ACC112 (cell line): ENCODE measurements around the gene CREB3L2.

Experiments used
- H2AFZ ChIP-seq: fragments of 200-600 bp; sonication (generic); one replicate; pipeline ENCODE4 v1.6.0; 2017; ENCODE audit warnings: antibody characterized with exemption, low read length; ENCODE audit not compliant: unreplicated experiment
- H3K27ac ChIP-seq: fragments of 200-600 bp; sonication (generic); 2 replicates; pipeline ENCODE4 v1.5.1; 2014; ENCODE audit warnings: low read depth, mild to moderate bottlenecking, antibody characterized with exemption, low read length, moderate library complexity
- H3K27me3 ChIP-seq: fragments of 200-600 bp; sonication (generic); 2 replicates; pipeline ENCODE4 v1.6.1; 2014; ENCODE audit warnings: mild to moderate bottlenecking, antibody characterized with exemption, low read length, moderate library complexity, mixed read lengths; ENCODE audit not compliant: insufficient read depth
- H3K36me3 ChIP-seq: fragments of 200-600 bp; sonication (generic); 2 replicates; pipeline ENCODE4 v1.6.1; 2016; ENCODE audit warnings: mild to moderate bottlenecking, antibody characterized with exemption, low read length, moderate library complexity, mixed read lengths; ENCODE audit not compliant: insufficient read depth
- H3K4me1 ChIP-seq: fragments of 200-600 bp; sonication (generic); one replicate; pipeline ENCODE4 v1.6.1; 2016; ENCODE audit warnings: low read length, mixed read lengths; ENCODE audit not compliant: insufficient read depth, unreplicated experiment, control insufficient read depth
- H3K4me3 ChIP-seq: fragments of 200-600 bp; sonication (generic); 2 replicates; pipeline ENCODE4 v1.5.1; 2014; ENCODE audit warnings: mild to moderate bottlenecking, low read depth, low read length
- H3K79me2 ChIP-seq: fragments of 200-600 bp; sonication (generic); one replicate; pipeline ENCODE4 v1.6.0; 2016; ENCODE audit warnings: low read length; ENCODE audit not compliant: control insufficient read depth, unreplicated experiment, insufficient read depth

CREB3L2 gene

DNA sequence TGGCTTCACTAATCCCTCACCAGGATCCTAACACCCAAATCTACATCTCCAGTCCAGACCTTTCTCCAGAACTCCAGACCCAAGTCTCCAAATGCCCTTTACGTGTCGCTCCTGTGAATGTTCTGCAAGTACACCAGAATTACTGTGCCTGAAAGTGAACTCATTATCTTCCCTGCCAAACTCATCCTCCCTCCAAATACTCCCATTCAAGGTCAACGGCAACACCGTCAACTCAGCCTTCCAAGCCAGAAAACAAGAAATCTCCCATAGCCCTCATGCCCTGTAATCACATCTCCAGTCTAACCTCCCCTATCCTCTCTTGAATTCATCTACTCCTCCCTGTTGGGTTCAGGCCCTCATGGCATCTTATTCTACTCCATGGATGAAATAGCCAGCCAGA lies 12.3 kb downstream of the CREB3L2 start:
- Histone ChIP-seq H3K36me3 (no peaks in the 10 kb centered on the region), H3K79me2 (peaks cover 95% of the 10 kb centered on the region), H3K4me1 (peaks cover 93% of the 10 kb centered on the region), H3K4me3 (0 out of 2 replicates have a peak overlapping the region, but pooled peaks have one; percentile 5), H3K27me3 (no peaks in the 10 kb centered on the region), H3K27ac (peak overlapping the region; percentile 96), H2AFZ (no peak overlapping the region)

DNA sequence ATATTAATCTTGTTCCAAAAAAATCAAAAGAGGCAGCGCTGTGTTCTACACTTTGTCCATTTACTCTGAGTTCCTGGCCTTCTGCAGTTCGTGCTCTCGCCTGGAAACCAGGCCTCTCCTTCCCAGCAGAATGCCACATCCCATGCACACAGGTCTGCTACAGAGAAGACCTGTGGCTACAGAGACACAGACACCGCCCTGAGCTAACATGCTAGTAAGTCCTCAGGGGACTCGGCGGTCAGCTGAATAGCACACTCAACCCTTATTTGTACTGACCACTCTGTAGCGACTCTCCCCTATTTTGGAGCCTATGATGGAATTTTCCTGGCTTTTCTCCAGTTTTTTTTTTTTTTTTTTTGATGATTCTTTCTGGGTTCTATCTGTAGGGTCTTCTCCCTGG lies 12.8 kb downstream of the CREB3L2 start:
- Histone ChIP-seq H3K36me3 (peaks cover 2% of the 10 kb centered on the region; the same call in 1 of the 2 replicates), H3K27me3 (no peaks in the 10 kb centered on the region), H3K4me1 (peaks cover 95% of the 10 kb centered on the region)

DNA sequence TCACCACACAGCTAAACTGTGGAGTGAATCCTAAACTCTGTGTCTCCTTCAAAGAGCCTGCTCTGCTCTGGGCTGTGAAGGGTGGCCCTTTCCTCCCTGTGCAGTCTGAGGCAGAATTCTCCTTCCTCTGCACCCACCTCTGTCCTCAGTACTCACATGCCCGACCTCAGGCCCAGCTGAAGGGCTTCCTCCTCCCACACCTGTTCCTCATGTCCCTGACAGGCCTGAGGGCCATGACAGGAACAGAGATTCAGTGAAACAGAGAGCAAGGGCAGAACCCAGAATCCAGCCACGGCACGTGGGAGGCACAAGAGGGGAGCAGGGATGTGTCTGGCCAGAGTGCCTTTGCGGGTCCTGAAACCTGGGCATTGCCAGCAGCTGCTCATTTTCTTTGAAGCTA lies 13.9 kb downstream of the CREB3L2 start:
- H2AFZ ChIP-seq, result no peak overlapping the region
- H3K27ac ChIP-seq, result peak overlapping the region; percentile 79
- H3K27me3 ChIP-seq, result no peaks in the 10 kb centered on the region
- H3K4me1 ChIP-seq, result peaks cover 95% of the 10 kb centered on the region
- H3K79me2 ChIP-seq, result peaks cover 95% of the 10 kb centered on the region
- H3K36me3 ChIP-seq, result peaks cover 7% of the 10 kb centered on the region; the same call in 1 of the 2 replicates
- no peak overlapping the region for H3K4me3 ChIP-seq

More for the DNA sequence above, 12.8 kb downstream of the CREB3L2 start:
- Histone ChIP-seq H3K27ac (peak overlapping the region; percentile 96), H2AFZ (no peak overlapping the region), H3K4me3 (no peak overlapping the region), H3K79me2 (peaks cover 95% of the 10 kb centered on the region)

DNA sequence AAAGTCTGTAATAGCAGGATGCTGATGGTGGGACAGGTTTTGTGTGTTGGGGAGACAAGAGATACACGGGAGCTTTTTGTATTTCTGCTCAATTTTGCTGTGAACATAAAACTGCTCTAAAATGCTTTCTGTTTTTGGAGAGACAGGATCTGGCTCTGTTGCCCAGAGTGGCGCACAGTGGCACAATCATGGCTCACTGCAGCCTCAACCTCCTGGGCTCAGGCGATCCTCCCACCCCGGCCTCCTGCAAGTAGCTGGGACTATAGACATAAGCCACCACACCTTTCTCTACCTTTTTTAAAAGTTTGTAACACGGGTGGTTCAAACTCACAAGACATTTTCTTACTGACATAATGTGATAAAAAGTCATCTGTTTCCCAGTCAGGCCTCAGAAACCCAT lies 14.3 kb downstream of the CREB3L2 start:
- H3K4me1 ChIP-seq, result peaks cover 92% of the 10 kb centered on the region
- H3K27ac ChIP-seq, result peak overlapping the region; percentile 79
- no peak overlapping the region for H2AFZ ChIP-seq
- H3K4me3 ChIP-seq, result no peak overlapping the region
- H3K79me2 ChIP-seq, result peaks cover 95% of the 10 kb centered on the region
- peaks cover 10% of the 10 kb centered on the region; the same call in 1 of the 2 replicates for H3K36me3 ChIP-seq
- no peaks in the 10 kb centered on the region for H3K27me3 ChIP-seq

DNA sequence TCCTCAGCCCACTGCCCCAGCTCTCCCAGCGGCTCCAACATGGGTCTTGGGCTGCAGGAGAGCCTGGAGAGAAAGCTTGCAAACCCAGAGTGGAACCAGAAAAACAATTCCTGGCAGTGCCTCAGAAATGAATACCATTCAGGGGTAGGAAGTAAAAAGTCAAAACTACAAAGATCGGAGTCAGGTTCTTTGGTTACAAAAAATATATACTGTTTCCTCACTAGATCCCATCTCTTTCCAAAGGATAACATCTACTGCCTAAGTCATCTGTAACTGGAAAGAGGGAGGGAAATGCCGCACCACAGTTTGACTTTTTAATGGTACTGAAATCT lies 14.9 kb downstream of the CREB3L2 start:
- Histone ChIP-seq H3K4me1 (peaks cover 88% of the 10 kb centered on the region), H3K27me3 (no peaks in the 10 kb centered on the region), H3K4me3 (peak overlapping the region; percentile 38), H3K36me3 (peaks cover 11% of the 10 kb centered on the region; the same call in 1 of the 2 replicates), H2AFZ (no peak overlapping the region), H3K27ac (peak overlapping the region; percentile 79), H3K79me2 (peaks cover 93% of the 10 kb centered on the region)

DNA sequence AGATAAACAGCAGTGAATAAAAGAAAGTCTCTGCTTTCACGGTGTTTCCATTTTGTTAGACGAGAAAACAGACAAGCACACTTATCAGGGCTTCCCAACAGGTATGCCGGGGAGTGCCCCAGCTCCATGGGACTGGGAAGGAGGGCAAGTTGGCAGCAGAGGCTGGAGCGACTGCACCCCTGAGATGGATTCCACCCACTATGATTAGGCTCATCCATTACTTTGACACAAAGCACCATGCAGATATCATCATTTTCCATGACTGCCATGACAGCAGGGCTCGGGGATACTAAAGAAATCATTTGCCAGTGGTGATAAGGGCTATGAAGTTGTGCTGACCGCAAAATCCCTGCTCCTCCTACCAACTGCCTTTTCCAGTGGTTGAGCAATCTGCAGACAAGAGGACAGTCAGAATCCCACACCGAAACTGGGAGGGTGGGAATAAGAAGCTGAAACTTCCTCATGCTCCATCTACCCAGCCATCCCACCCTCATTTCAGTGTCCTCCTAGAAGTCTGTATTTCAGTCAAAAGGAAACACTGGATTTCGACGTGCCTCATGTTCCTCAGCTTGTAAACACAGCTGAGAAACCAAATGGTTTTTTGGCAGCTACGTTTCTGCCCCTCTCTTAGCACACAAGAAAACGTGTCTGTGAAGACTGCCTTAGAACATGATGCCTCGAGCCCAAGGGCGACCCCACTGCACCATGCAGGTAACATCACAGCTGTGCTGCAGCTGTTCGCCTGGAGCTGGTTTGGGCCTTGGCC lies 15.5 kb downstream of the CREB3L2 start:
- Histone ChIP-seq H3K27ac (peak overlapping the region; percentile 79), H3K36me3 (peaks cover 11% of the 10 kb centered on the region; the same call in 1 of the 2 replicates), H3K27me3 (no peaks in the 10 kb centered on the region), H3K4me1 (peaks cover 88% of the 10 kb centered on the region), H3K79me2 (peaks cover 94% of the 10 kb centered on the region), H3K4me3 (peak overlapping the region; percentile 38), H2AFZ (no peak overlapping the region)

DNA sequence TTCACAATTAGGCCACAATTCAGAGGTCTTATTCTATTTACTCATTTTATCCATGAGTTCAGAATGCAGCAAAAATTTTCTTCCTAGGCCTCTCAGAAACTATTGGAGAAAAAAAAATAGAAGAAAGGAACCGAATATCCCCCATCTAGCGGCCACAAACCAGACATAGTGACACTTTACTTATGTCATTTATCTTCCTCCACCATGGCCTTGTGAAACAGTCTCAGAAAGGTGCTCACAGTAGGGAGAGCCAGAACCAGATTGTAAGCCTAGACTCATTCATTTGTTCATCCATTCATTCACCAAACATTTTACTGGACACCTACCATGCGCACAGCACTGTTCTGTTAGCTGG lies 16.0 kb downstream of the CREB3L2 start:
- no peaks in the 10 kb centered on the region for H3K27me3 ChIP-seq
- peaks cover 88% of the 10 kb centered on the region for H3K4me1 ChIP-seq
- no peak overlapping the region for H3K4me3 ChIP-seq
- no peak overlapping the region for H2AFZ ChIP-seq
- peaks cover 11% of the 10 kb centered on the region; the same call in 1 of the 2 replicates for H3K36me3 ChIP-seq
- peaks cover 96% of the 10 kb centered on the region for H3K79me2 ChIP-seq
- peak overlapping the region; percentile 79 for H3K27ac ChIP-seq

DNA sequence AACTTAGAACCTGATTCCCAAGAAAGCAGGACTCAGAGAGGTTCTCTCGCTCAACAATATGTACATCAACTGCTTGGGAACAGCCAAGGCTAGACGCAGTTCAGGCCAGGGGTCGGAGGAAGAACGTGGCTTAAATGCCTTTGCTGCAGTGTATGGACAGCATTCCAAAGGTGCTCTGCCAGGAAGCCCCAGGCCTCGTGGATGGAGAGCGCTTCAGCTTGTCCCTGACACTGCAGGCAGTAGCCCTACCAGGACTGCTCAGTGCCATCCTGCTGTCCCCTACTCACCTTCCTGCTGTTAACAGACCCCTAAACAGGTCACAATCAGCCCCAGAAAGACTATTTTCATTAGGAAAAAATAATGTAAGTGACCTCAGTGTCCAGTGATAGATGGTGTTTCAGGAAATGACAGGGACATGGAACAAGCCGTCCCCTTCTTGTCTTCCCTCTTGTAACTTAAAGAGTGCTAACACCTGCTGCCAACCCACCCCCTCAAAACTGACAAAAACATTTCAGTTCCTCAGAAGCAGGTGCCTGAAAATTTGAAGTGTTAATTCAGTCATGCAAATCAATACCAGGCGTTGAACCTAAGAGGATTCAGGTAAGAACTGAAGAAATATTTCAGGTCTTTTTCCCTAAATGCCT lies 16.5 kb downstream of the CREB3L2 start:
- peaks cover 97% of the 10 kb centered on the region for H3K79me2 ChIP-seq
- no peak overlapping the region for H2AFZ ChIP-seq
- peaks cover 11% of the 10 kb centered on the region; the same call in 1 of the 2 replicates for H3K36me3 ChIP-seq
- no peaks in the 10 kb centered on the region for H3K27me3 ChIP-seq
- H3K4me3 ChIP-seq, result no peak overlapping the region
- H3K4me1 ChIP-seq, result peaks cover 88% of the 10 kb centered on the region
- H3K27ac ChIP-seq, result no peak overlapping the region

DNA sequence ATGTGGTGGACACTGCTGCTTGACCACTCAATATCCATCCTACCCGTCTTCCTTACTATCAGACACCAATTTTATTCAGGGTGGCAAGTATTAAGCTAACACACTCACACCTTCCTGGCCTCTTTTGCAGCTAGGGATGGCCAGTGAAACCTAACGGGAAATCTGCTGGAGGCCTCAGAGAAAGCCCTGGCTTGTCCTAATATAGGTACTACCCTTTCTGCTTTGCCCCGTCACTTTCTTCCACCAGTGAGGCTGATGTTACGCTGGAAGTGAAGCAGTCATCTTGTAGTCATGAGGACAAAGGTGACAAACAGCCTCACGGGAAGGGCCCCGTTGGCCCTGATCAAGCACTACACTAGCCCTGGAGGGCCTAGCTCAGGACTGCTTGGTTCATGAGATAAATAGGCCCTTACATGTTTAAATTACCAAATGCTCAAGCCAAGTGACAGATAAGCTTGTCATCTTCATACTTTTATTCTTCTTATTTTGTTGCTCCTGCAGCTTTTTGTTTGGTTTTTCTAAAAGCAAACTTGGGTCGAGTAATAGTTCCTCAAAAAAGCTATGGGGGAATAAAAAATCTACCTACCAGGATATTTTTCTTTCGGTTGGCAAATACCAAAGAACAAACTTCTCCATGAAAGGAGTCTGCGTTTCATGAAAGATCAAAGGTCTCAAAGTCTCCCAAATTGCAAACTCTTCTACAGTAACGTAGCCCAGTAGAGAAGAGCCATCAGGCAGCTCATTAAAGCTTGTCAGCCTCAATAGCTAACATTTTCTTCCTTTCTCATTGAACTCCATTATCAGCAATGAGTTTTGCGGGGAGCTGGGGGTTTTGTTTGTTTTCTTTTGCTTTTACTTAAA lies 17.5 kb downstream of the CREB3L2 start:
- peak overlapping the region; percentile 97; the same call in 1 of the 2 replicates for H3K27ac ChIP-seq
- no peaks in the 10 kb centered on the region for H3K27me3 ChIP-seq
- no peak overlapping the region for H3K4me3 ChIP-seq
- H2AFZ ChIP-seq, result no peak overlapping the region
- peaks cover 98% of the 10 kb centered on the region for H3K79me2 ChIP-seq
- H3K36me3 ChIP-seq, result peaks cover 11% of the 10 kb centered on the region; the same call in 1 of the 2 replicates
- H3K4me1 ChIP-seq, result peaks cover 89% of the 10 kb centered on the region

DNA sequence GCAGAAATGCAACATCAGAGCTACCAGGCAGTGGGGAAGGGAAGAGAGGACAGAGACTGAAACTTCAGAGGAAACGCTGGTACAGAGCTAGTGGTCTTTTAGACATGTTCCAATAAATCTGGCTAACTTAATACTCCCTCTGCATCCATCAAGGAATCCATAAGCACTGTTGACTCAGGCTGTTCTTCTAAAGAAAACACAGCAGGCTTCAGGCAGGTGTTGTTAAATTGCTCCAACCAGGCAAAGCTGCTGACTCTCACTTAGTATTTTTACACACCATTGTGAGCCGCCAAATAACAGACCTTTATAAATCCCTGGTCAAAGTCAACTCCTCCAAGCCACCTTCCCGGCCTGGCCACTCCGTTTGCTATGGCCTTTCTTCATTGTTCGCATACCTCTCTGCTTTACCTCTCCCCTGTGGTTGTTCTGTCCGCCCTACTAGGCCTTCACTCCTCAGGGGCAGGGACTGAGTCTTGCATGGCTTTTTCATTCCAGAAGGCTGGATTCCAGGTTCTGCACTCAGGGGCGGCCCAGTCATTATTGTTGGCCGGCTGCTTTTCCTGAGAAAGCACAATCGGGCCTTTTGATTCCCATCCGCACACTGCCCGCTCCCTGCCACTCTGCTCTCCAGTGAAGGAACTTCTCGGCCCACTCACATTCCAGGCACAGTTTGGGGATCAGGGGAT lies 18.4 kb downstream of the CREB3L2 start:
- peaks cover 90% of the 10 kb centered on the region for H3K4me1 ChIP-seq

More for the DNA sequence above, 18.4 kb downstream of the CREB3L2 start:
- Histone ChIP-seq H3K27me3 (no peaks in the 10 kb centered on the region), H2AFZ (no peak overlapping the region), H3K36me3 (peaks cover 11% of the 10 kb centered on the region; the same call in 1 of the 2 replicates), H3K79me2 (peaks cover 89% of the 10 kb centered on the region), H3K4me3 (no peak overlapping the region), H3K27ac (peak overlapping the region; percentile 97; the same call in 1 of the 2 replicates)
